Immature natural killer cell (primary cell): ENCODE results near the gene SETD5. TPM values are rescaled to one million over a fixed set of nuclear protein-coding genes. Genes with fewer than 3 reads are reported as not detected.

ENCODE experiments used
- DNase-seq, 3 donors: peaks; one replicate each; pipeline ENCODE4 v3.0.0; 2022; ENCODE audit warnings: mixed read lengths in 1 of 3
- H3K27ac Mint-ChIP-seq, 6 donors: one replicate each; pipeline ENCODE4 v1.8.0; 2020; ENCODE audit warnings: mixed read lengths in 6 of 6, mild to moderate bottlenecking in 5 of 6, inconsistent platforms in 4 of 6, moderate library complexity in 3 of 6
- H3K27me3 Mint-ChIP-seq, 3 donors: one replicate each; pipeline ENCODE4 v1.8.0; 2020 to 2021; ENCODE audit warnings: low read depth in 3 of 3, mild to moderate bottlenecking in 3 of 3, mixed read lengths in 3 of 3, moderate library complexity in 3 of 3, inconsistent platforms in 1 of 3
- H3K36me3 Mint-ChIP-seq, 3 donors: one replicate each; pipeline ENCODE4 v1.8.0; 2020; ENCODE audit warnings: mixed read lengths in 3 of 3, inconsistent platforms in 2 of 3, mild to moderate bottlenecking in 2 of 3
- H3K4me1 Mint-ChIP-seq, 2 donors: one replicate each; pipeline ENCODE4 v1.8.0; 2020; ENCODE audit warnings: inconsistent platforms in 2 of 2, mild to moderate bottlenecking in 2 of 2, mixed read lengths in 2 of 2, moderate library complexity in 1 of 2
- H3K4me3 Mint-ChIP-seq, 5 donors: one replicate each; pipeline ENCODE4 v1.8.0; 2020; ENCODE audit warnings: mild to moderate bottlenecking in 5 of 5, mixed read lengths in 5 of 5, inconsistent platforms in 3 of 5, moderate library complexity in 3 of 5
- H3K9me3 Mint-ChIP-seq, 6 donors: one replicate each; pipeline ENCODE4 v1.8.0; 2020; ENCODE audit warnings: mild to moderate bottlenecking in 6 of 6, mixed read lengths in 6 of 6, inconsistent platforms in 4 of 6, moderate library complexity in 3 of 6
- polyA plus RNA-seq, 3 donors: library from polyadenylated mRNA; unstranded; fragments of 300-500 nt; fragmentation: Illumina TruSeq; gene quantifications; one replicate each; pipeline ENCODE4 v1.2.3, GENCODE V29; 2021

SETD5 gene
- polyA plus RNA-seq, 3 donors from 2014 or later = 13.7 to 50.2 (median 19.2) TPM

- Mint-ChIP-seq H3K9me3 (no peaks in the 10 kb centered on the region), H3K27ac (peak overlapping the region in 1 of 6 donors; percentile 78), H3K4me1 (peaks cover 1 to 7% of the 10 kb centered on the region in 2 donors), H3K36me3 (peaks cover 32 to 74% (median 42%) of the 10 kb centered on the region in 3 donors), H3K27me3 (peaks cover 0 to 1% (median 0%) of the 10 kb centered on the region in 3 donors), H3K4me3 (no peak overlapping the region)
- DNase-seq = no peak
Measured at GRCh38 chr3:9433627-9434521, 36.5 kb downstream of the SETD5 start.

- peaks cover 0 to 2% (median 1%) of the 10 kb centered on the region in 3 donors for H3K27me3 Mint-ChIP-seq
- peaks cover 1 to 4% of the 10 kb centered on the region in 2 donors for H3K4me1 Mint-ChIP-seq
- peak overlapping the region in 3 of 6 donors; percentile 1 to 57 (median 56) for H3K27ac Mint-ChIP-seq
- no peak overlapping the region for H3K4me3 Mint-ChIP-seq
- DNase-seq = no peak
- no peaks in the 10 kb centered on the region for H3K9me3 Mint-ChIP-seq
- peaks cover 32 to 60% (median 36%) of the 10 kb centered on the region in 3 donors for H3K36me3 Mint-ChIP-seq
Measured at GRCh38 chr3:9435316-9435715, 37.9 kb downstream of the SETD5 start.

DNA sequence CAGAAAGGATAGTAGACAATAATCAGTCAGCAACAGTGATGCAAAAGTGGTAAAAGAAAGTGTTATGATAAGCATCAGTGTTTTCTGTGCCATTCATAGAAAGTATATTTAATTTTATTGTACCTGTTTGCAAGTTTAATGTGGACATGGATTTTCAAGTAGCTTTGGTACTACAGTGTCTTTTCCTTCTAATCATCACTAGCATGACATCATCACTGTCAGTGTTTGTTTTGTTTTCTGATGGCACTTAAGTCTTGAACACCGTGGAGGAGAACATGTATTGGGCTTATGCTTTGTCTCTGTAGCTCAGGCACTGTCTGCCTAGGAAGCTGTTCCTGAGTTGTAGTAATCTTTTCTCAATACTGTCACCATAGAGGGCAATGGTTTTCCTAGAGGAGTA lies 41.9 kb downstream of the SETD5 start:
- no peak overlapping the region for H3K4me3 Mint-ChIP-seq
- H3K27ac Mint-ChIP-seq = peak overlapping the region in 4 of 6 donors; percentile 18 to 68 (median 51)
- peaks cover 35 to 56% (median 38%) of the 10 kb centered on the region in 3 donors for H3K36me3 Mint-ChIP-seq
- peaks cover 0 to 2% (median 1%) of the 10 kb centered on the region in 3 donors for H3K27me3 Mint-ChIP-seq
- H3K4me1 Mint-ChIP-seq = peaks cover 0 to 1% of the 10 kb centered on the region in 2 donors
- no peak for DNase-seq
- H3K9me3 Mint-ChIP-seq = no peaks in the 10 kb centered on the region

- H3K36me3 Mint-ChIP-seq = peaks cover 23 to 49% (median 24%) of the 10 kb centered on the region in 3 donors
- peaks cover 1 to 2% (median 2%) of the 10 kb centered on the region in 3 donors for H3K27me3 Mint-ChIP-seq
- no peaks in the 10 kb centered on the region for H3K9me3 Mint-ChIP-seq
- peaks cover 0 to 1% of the 10 kb centered on the region in 2 donors for H3K4me1 Mint-ChIP-seq
- no peak for DNase-seq
- peak overlapping the region in 1 of 6 donors; percentile 5 for H3K27ac Mint-ChIP-seq
- H3K4me3 Mint-ChIP-seq = no peak overlapping the region
Measured at GRCh38 chr3:9441501-9442221, 44.2 kb downstream of the SETD5 start.

DNA sequence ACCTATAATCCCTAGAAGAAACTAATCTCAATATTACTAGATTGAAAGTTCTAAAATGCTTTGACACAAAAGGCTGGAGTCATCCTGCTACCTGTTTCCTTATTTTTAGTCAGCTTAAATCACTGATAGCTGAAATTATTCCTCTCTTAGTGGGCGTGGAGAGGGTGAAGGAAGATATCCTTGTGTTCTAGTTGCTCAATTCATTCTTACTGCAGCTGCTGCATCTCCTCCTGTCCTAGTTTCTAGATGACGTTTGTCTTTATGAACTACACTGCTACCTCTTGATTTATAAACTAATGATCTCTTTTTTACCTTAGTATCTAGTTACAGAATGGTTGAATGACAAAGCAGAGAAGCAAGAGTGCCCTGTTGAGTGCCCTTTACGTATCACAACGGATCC lies 50.7 kb downstream of the SETD5 start:
- Mint-ChIP-seq H3K36me3 (peaks cover 22 to 55% (median 31%) of the 10 kb centered on the region in 3 donors), H3K27me3 (peaks cover 0 to 5% (median 4%) of the 10 kb centered on the region in 3 donors), H3K27ac (peak overlapping the region in 4 of 6 donors; percentile 8 to 61 (median 47)), H3K9me3 (no peaks in the 10 kb centered on the region), H3K4me3 (no peak overlapping the region), H3K4me1 (peaks cover 13 to 16% of the 10 kb centered on the region in 2 donors)
- DNase-seq = no peak

- Mint-ChIP-seq H3K27ac (peak overlapping the region in 5 of 6 donors; percentile 8 to 61 (median 51)), H3K4me1 (peaks cover 15 to 21% of the 10 kb centered on the region in 2 donors), H3K27me3 (peaks cover 0 to 5% (median 4%) of the 10 kb centered on the region in 3 donors), H3K36me3 (peaks cover 23 to 55% (median 30%) of the 10 kb centered on the region in 3 donors), H3K9me3 (no peaks in the 10 kb centered on the region), H3K4me3 (no peak overlapping the region)
- DNase-seq = no peak
Measured at GRCh38 chr3:9448643-9449042, 51.2 kb downstream of the SETD5 start.

DNA sequence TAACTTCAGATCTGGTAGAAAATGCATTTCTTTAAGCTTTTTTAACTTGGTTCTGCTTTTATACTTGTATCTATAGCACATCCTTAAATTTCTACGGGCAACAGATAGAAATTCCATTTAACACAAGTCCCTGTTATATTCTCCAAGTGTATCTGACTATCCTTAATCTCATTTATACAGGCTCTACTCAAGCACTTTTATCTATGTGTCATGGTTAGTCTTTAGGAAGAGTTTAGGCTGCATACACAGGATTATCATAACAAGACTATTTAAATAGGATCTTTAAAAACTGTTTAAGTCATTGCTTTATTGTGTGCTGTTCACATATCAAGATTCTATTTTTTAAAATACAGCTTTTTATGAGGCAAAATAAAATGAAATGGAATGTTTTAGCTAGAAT lies 52.7 kb downstream of the SETD5 start:
- Mint-ChIP-seq H3K27me3 (peaks cover 0 to 5% (median 2%) of the 10 kb centered on the region in 3 donors), H3K36me3 (peaks cover 26 to 51% (median 30%) of the 10 kb centered on the region in 3 donors), H3K9me3 (no peaks in the 10 kb centered on the region), H3K4me3 (no peak overlapping the region), H3K4me1 (peaks cover 15 to 26% of the 10 kb centered on the region in 2 donors), H3K27ac (peak overlapping the region in 5 of 6 donors; percentile 0 to 86 (median 42))
- DNase-seq = no peak

DNA sequence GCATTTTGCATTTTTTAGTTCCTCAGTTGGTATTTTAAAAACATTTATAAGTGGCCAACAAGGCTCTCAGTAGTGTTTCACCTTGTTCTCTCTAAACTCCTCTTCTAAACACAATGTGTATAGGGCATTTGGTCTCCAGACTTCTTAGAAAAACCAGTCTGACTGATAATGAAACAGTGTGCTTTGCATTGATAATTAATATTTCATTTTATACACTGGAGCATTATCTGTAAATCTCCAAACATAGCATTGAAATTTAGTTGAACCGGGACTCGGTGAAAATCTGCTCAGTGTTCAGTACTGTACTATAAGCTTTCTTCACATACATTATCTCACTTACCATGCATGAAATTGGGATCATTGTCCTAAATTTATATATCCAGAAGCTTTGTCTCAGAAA lies 53.6 kb downstream of the SETD5 start:
- no peak for DNase-seq
- peaks cover 22 to 51% (median 30%) of the 10 kb centered on the region in 3 donors for H3K36me3 Mint-ChIP-seq
- H3K4me3 Mint-ChIP-seq = no peak overlapping the region
- H3K9me3 Mint-ChIP-seq = no peaks in the 10 kb centered on the region
- peaks cover 15 to 26% of the 10 kb centered on the region in 2 donors for H3K4me1 Mint-ChIP-seq
- peak overlapping the region; percentile 89 to 99 (median 94) for H3K27ac Mint-ChIP-seq
- H3K27me3 Mint-ChIP-seq = peaks cover 0 to 5% (median 2%) of the 10 kb centered on the region in 3 donors

DNA sequence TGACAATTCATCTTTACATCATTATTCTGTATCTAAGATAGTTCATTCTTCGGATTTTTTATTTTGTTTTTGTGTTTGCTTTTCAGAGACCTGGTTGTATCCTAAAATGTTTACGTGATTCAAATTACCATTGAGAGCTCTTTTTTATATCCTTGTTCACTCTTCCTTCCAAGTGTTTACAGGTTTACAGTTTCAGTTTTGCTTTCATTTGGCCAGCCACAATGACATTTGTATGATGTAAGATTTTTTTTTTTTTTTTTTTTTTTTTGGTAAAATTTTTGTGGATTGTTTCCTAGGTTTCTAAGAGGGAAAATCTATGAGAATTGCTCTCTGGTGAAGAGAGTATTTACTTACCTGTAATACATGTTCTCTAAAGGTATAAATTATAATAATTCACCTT lies 55.0 kb downstream of the SETD5 start:
- H3K27ac Mint-ChIP-seq = peak overlapping the region; percentile 89 to 99 (median 94)
- H3K4me1 Mint-ChIP-seq = peaks cover 15 to 26% of the 10 kb centered on the region in 2 donors
- H3K4me3 Mint-ChIP-seq = peak overlapping the region; percentile 50 to 65 (median 60)
- peak; percentile 23 to 36 (median 28) for DNase-seq
- H3K36me3 Mint-ChIP-seq = peaks cover 22 to 45% (median 30%) of the 10 kb centered on the region in 3 donors
- no peaks in the 10 kb centered on the region for H3K9me3 Mint-ChIP-seq
- peaks cover 0 to 5% (median 2%) of the 10 kb centered on the region in 3 donors for H3K27me3 Mint-ChIP-seq

DNA sequence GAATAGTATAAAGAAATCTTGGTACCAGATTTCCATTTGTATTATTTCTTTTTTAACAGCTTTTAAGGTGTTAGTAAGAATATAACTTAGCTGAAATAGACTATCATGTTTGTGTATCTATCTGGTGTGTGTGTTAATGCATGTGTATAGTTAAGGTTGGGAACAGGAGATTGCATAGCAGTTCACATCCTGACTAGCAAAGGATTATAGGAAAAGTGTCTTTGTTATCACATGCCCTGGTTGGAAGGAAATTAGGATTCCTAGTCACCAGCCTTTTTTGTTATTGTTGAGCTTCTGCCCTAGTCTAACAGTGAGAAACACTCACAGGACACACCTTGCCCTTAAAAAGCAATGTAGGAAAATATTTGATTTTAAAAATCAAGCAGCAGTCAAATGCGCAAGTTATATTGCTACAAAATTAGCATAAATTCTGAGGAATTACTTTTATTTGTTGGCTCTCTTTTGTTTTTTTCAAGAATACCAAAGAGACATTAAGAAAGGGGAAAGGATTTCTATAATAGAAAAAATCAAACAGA lies 58.2 kb downstream of the SETD5 start:
- Mint-ChIP-seq H3K4me1 (peaks cover 13 to 26% of the 10 kb centered on the region in 2 donors), H3K4me3 (no peak overlapping the region), H3K9me3 (no peaks in the 10 kb centered on the region), H3K27me3 (peaks cover 0 to 4% (median 2%) of the 10 kb centered on the region in 3 donors), H3K36me3 (peaks cover 4 to 22% (median 14%) of the 10 kb centered on the region in 3 donors), H3K27ac (peak overlapping the region in 1 of 6 donors; percentile 76)
- no peak for DNase-seq

DNA sequence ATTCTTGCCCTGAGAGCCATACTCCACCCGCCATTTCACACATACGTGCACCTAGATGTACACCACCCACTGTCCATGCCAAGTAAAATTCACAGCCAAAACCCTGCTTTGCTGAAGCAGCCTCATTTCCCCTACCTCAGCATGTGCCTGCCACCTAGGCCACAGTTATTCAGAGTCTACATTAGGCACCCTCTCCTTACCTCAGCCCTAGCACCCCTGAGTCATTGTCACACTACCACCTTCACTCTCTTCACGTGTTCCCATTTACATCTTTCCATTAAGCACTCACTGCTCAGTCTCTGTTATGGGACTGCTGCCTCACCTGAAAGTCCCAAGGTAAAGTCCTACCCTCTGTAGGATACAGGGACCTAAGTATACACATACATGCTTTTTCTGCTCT lies 70.0 kb downstream of the SETD5 start:
- Mint-ChIP-seq H3K4me1 (peaks cover 13 to 34% of the 10 kb centered on the region in 2 donors), H3K36me3 (peaks cover 22 to 46% (median 23%) of the 10 kb centered on the region in 3 donors), H3K27ac (peak overlapping the region; percentile 32 to 77 (median 48)), H3K4me3 (no peak overlapping the region), H3K27me3 (peaks cover 0 to 1% (median 0%) of the 10 kb centered on the region in 3 donors), H3K9me3 (no peaks in the 10 kb centered on the region)
- DNase-seq = no peak

- Mint-ChIP-seq H3K4me3 (no peak overlapping the region), H3K36me3 (peaks cover 22 to 56% (median 29%) of the 10 kb centered on the region in 3 donors), H3K27me3 (peaks cover 0 to 1% (median 0%) of the 10 kb centered on the region in 3 donors), H3K27ac (peak overlapping the region; percentile 5 to 71 (median 38)), H3K4me1 (peaks cover 13 to 34% of the 10 kb centered on the region in 2 donors), H3K9me3 (no peaks in the 10 kb centered on the region)
- no peak for DNase-seq
Measured at GRCh38 chr3:9468460-9468859, 71.0 kb downstream of the SETD5 start.

DNA sequence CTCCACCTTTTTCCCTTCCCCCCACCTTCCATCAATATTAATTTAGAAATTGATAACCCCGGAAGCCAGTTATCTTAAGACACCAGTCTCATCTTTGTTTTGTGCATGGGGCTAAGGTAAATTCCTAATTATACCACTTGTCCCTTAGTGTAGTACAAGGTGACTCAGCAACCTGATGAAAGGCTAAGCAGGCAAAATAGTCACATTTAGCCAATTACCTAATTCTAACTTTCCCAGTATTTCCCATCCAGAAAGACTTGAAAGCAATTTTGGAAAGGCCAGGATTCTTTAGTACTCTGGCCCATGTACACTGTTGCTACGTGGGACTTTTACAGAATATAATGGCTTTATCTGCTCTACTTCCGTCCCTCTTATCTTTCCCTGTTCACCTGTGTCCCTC lies 72.6 kb downstream of the SETD5 start:
- Mint-ChIP-seq H3K4me1 (peaks cover 13 to 34% of the 10 kb centered on the region in 2 donors), H3K36me3 (peaks cover 27 to 62% (median 34%) of the 10 kb centered on the region in 3 donors), H3K27ac (peak overlapping the region in 4 of 6 donors; percentile 15 to 64 (median 31)), H3K27me3 (peaks cover 0 to 1% (median 0%) of the 10 kb centered on the region in 3 donors), H3K9me3 (no peaks in the 10 kb centered on the region), H3K4me3 (no peak overlapping the region)
- no peak for DNase-seq
